Prostate gland (tissue), 2 donors: ENCODE measurements around the gene TCP11L1. TPM values are rescaled to one million over a fixed set of nuclear protein-coding genes. Genes with fewer than 3 reads are reported as not detected.
"Not testable (repeated sequence)": the region's sequence is repeated elsewhere in the genome, so short reads cannot be mapped to it uniquely, and the experiment has no call there.

Experiments used
- DNase-seq: peaks from one replicate; pipeline ENCODE4 v3.0.0-alpha.2; 2019; ENCODE audit warnings: low spot score
- H3K27ac ChIP-seq, 2 donors: fragments of 200-600 bp; sonication (generic); 2 replicates each; pipeline ENCODE4 v1.5.1; 2017 to 2019
- H3K27me3 ChIP-seq: fragments of 200-600 bp; sonication (generic); replicated peaks from 2 replicates; pipeline ENCODE4 v1.5.1; 2019; ENCODE audit not compliant: insufficient read depth
- H3K36me3 ChIP-seq, 2 donors: fragments of 200-600 bp; sonication (generic); 1 replicate in 1 of 2; 2 replicates in 1 of 2; pipeline versions ENCODE4 v1.5.1 to v1.8.1; 2017 to 2019
- H3K4me1 ChIP-seq: fragments of 200-600 bp; sonication (generic); replicated peaks from 2 replicates; pipeline ENCODE4 v1.5.1; 2019
- H3K4me3 ChIP-seq, 2 donors: fragments of 200-600 bp; sonication (generic); 2 replicates each; pipeline ENCODE4 v1.5.1; 2017 to 2019
- H3K9me3 ChIP-seq: fragments of 200-600 bp; sonication (generic); 2 replicates; pipeline ENCODE4 v1.5.1; 2017
- POLR2A ChIP-seq: fragments of 450-650 bp; IDR thresholded peaks from one replicate; pipeline ENCODE4 v1.6.1; 2016; ENCODE audit warnings: antibody characterized with exemption, mild to moderate bottlenecking
- POLR2AphosphoS5 ChIP-seq: sonication (generic); formaldehyde crosslinking; IDR thresholded peaks from one replicate; pipeline ENCODE4 v1.6.1; 2017; ENCODE audit warnings: antibody characterized with exemption
- WGBS: methylation state at CpG from one replicate; pipeline ENCODE4 v1.1.5; 2018; 5-methylcytosine and 5-hydroxymethylcytosine counted together
- intact Hi-C: fragments of 100-400 bp; cut with DNase I; formaldehyde crosslinking; loops from one replicate; pipeline ENCODE4 v1.14.2; 2022
- small RNA-seq, 2 donors: library from RNA; depleted of rRNA; stranded (forward); fragments of <200 nt; gene quantifications; one replicate each; pipeline ENCODE3, GENCODE V24; 2016
- total RNA-seq, 2 donors: library from RNA; depleted of rRNA; stranded (reverse); fragments of >200 nt; gene quantifications; one replicate each; pipeline ENCODE4 v1.1.0, GENCODE V29; 2016
- TF ChIP-seq, protein P1 (sequence below), 4 experiments: fragments of 200-600 bp in 2 of 4; fragments of 450-650 bp in 2 of 4; sonication (generic) in 2 of 4; IDR thresholded peaks; 1 replicate in 3 of 4; 2 replicates in 1 of 4; pipeline ENCODE4 v1.5.1; 2016 to 2019; ENCODE audit warnings: antibody characterized with exemption in 4 of 4, mild to moderate bottlenecking in 2 of 4, moderate library complexity in 2 of 4

TCP11L1 gene
- total RNA-seq, 2 donors from 2014 or later = 15.3 to 27.1 TPM

DNA sequence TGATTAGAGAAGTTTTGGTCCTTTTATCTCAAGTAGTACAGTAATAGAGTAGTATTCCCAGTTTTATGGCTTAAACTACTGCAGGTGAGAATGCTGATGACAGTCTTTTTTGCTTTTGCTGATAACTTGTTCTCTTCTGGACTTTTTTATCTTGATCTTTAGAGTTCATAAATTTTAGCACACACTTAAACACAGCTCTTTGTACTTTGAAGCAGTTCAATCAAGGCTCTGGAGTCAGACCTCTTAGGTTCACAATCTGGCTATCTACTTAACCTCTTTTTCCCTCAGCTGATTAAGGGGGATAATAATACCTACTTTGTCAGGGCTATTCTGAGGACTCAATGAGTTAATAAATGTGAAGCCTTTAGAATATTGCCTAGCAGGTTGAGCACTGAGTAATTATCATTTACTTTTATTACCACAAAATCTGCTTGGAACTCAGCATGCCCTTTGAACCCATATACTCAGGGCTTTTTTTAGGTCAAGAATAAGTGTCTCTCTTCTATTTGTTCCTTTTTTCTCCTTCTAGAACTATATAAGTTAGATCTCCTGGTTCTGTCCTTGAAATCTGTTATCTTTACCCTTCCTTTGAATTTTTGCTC, 70.0 kb downstream of the TCP11L1 start:
- Histone ChIP-seq H3K27me3 (no peaks in the 10 kb centered on the region), H3K9me3 (no peaks in the 10 kb centered on the region), H3K4me3 (no peak overlapping the region), H3K4me1 (no peaks in the 10 kb centered on the region), H3K36me3 (no peaks in the 10 kb centered on the region), H3K27ac (no peak overlapping the region)
- DNase-seq = no peak
- intact Hi-C loops = no loop called here
- TF ChIP-seq POLR2A = no peak
- TF ChIP-seq, protein P1, sequence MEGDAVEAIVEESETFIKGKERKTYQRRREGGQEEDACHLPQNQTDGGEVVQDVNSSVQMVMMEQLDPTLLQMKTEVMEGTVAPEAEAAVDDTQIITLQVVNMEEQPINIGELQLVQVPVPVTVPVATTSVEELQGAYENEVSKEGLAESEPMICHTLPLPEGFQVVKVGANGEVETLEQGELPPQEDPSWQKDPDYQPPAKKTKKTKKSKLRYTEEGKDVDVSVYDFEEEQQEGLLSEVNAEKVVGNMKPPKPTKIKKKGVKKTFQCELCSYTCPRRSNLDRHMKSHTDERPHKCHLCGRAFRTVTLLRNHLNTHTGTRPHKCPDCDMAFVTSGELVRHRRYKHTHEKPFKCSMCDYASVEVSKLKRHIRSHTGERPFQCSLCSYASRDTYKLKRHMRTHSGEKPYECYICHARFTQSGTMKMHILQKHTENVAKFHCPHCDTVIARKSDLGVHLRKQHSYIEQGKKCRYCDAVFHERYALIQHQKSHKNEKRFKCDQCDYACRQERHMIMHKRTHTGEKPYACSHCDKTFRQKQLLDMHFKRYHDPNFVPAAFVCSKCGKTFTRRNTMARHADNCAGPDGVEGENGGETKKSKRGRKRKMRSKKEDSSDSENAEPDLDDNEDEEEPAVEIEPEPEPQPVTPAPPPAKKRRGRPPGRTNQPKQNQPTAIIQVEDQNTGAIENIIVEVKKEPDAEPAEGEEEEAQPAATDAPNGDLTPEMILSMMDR (IDR thresholded peaks at IDR 0.05) = no peak

DNA sequence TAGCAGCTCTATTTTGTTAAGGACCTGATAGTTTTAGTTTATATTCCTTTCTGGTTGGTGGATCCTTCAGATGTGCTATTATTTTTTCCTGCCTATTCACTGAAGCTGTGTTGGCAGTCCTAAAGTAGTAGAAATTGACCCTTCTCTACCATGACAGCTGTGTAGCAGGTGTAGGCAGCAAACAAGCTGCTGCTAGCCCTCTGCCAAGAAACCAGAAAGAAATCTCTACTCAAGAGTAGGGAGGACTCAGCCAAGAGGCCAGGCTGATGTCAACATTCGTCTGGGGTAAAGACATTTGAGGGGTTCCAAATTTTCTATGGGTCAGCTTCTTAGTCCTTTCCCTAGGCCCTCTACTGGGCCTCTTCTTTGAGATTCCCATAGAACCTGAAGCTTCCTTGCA, 70.7 kb downstream of the TCP11L1 start:
- TF ChIP-seq POLR2A (no peak), POLR2AphosphoS5 (no peak)
- TF ChIP-seq, protein P1 (IDR thresholded peaks at IDR 0.05) = no peak
- Histone ChIP-seq H3K27ac (no peak overlapping the region), H3K4me3 (no peak overlapping the region), H3K36me3 (no peaks in the 10 kb centered on the region), H3K9me3 (no peaks in the 10 kb centered on the region), H3K27me3 (no peaks in the 10 kb centered on the region), H3K4me1 (no peaks in the 10 kb centered on the region)
- DNase-seq = no peak
- 35% methylated on average over 1 of the region's 1 CpG for WGBS
- intact Hi-C loops = no loop called here

DNA sequence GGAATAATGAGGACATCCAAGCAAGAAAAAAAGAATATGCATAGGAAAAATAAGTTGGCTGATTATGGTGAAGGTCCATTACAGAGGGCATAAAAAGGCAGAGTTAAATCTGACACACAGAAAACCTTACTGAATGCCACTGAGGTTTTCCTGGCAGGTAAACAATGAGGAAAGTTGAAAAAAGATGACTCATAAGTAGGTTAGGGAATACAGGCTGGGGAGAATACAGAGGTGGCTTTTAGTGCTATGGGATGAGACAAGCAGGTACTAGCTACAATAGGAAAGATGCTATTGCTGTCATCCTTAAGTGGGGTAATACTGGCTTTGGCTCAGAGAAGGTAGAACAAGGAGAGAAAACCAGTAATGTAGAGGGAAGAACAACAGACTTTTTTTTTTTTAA, 77.2 kb downstream of the TCP11L1 start:
- TF ChIP-seq POLR2A (no peak), POLR2AphosphoS5 (no peak)
- TF ChIP-seq, protein P1 (IDR thresholded peaks at IDR 0.05) = no peak
- intact Hi-C loops = no loop called here
- Histone ChIP-seq H3K9me3 (no peaks in the 10 kb centered on the region), H3K4me1 (no peaks in the 10 kb centered on the region), H3K36me3 (no peaks in the 10 kb centered on the region), H3K27me3 (no peaks in the 10 kb centered on the region), H3K27ac (no peak overlapping the region), H3K4me3 (no peak overlapping the region)
- DNase-seq = no peak

DNA sequence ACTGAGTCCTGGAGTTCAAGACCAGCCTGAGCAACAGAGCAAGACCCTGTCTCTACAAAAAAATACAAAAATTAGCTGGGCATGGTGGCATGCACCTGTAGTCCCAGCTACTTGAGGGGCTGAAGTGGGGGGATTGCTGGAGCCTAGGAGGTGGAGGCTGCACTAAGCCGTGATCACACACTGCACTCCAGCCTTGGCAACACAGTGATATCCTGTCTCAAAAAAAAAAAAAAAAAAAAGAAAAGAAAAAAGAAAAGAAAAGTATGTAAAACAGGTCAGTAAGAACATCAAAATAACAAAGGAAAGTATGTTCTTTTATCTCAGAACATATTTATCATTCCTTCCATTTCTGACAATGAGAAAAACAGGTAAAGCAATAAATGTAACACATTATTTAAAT, 83.3 kb downstream of the TCP11L1 start:
- intact Hi-C loops, H3K4me3 ChIP-seq, H3K36me3 ChIP-seq, H3K9me3 ChIP-seq, H3K4me1 ChIP-seq, H3K27ac ChIP-seq, H3K27me3 ChIP-seq, DNase-seq: not testable (repeated sequence)
- WGBS = 94% methylated on average over 1 of the region's 1 CpG

Small RNAs within 50 kb of the gene (small RNA-seq; reads per million reads assigned to genes)
- 0 reads per million in 2 donors for gene RF00019

Other genes starting within 250 kb of the TCP11L1 start
- 1 to 10 TPM in 1 of 2 donors, under 1 TPM in 1; 0.09 to 2.7 TPM for gene CCDC73, start 244.9 kb upstream of the TCP11L1 start, total RNA-seq
- gene PRRG4, start 209.6 kb upstream of the TCP11L1 start, total RNA-seq = 10 to 100 TPM in 1 of 2 donors, 1 to 10 TPM in 1; 5.2 to 21.7 TPM
- 10 to 100 TPM; 15.8 to 25.5 TPM for gene QSER1, start 146.8 kb upstream of the TCP11L1 start, total RNA-seq
- gene DEPDC7, start 23.7 kb upstream of the TCP11L1 start, total RNA-seq = 1 to 10 TPM; 2.6 to 8.9 TPM
- 10 to 100 TPM; 12.5 to 13.3 TPM for gene CSTF3, start 121.9 kb downstream of the TCP11L1 start, total RNA-seq
- 10 to 100 TPM; 90.4 to 97.2 TPM for gene HIPK3, start 217.8 kb downstream of the TCP11L1 start, total RNA-seq